NCI-H2107 (cell line): Measurements from ENCODE around the gene DYNLRB2.

Experiments used
- DNase-seq: peaks from one replicate; lab custom pipeline; 2025; lab: John Stamatoyannopoulos, UW

DYNLRB2 gene

DNA sequence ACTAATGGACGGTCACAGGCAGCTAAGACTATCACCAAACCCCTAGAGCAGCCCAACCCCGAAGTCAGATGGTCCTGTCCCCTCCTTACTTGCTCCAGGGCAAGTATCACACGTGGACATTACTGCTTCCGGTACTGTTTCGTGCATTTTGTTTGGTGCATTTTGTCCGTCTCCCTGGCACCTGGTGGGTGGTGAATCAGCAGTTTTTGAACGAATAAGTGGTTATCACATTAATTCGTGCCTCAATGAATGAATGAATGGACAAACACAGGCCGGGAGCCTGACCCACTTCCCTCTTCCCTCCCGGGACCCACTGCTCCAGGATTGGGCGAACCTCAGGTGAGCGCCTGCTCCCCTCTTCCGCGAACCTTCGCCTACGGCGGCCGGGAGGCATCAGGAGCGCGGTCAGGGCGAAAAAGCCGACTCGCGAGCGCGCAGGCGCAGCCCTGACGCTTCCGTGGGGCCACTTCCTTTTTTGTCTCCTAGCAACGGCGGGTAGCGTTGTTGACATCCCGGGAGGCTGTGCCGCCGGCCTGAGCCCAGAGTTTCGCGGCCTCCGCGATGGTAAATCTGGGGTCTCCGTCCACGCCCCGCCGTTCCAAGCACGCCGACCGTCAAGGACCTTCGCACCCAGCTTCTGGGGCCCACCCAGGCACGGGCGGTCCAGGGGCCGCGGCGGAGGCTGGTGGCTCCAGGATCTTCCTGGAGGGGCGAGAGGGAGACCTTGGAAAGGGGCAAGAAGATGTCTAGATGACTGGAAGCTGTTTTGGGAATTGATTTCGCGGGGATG, at the start of gene DYNLRB2:
TSS of gene DYNLRB2 (plus strand) at position 478 of the 790 bp plus-strand sequence. CDS start at position 562, 84 bp downstream.
- peak; percentile 68 for DNase-seq

GRCh38 chr16:80500116-80500859, 40.5 kb upstream of the DYNLRB2 start:
- DNase-seq, result no peak

GRCh38 chr16:80500961-80501525, 39.8 kb upstream of the DYNLRB2 start:
- DNase-seq, result no peak

DNA sequence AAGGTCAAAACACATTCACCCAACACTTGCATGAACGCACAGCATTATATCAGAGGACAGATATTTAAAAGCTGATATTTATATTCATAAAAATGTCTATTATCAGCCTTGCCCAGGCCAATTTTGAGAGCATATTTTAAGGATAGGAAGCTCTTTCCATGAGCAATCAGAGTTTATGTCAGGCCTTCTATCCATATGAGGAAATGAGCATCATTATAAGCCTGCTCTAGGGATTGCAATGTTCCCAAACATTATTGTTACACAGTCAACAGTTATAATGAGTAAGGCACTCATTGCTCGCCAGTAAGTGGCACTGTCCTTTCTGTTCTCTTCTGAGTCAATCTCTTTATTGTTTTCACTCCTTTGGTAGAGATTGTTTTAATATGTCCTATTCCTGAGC, 37.7 kb upstream of the DYNLRB2 start:
- DNase-seq, result no peak

GRCh38 chr16:80507538-80507937, 33.3 kb upstream of the DYNLRB2 start:
- no peak for DNase-seq

DNA sequence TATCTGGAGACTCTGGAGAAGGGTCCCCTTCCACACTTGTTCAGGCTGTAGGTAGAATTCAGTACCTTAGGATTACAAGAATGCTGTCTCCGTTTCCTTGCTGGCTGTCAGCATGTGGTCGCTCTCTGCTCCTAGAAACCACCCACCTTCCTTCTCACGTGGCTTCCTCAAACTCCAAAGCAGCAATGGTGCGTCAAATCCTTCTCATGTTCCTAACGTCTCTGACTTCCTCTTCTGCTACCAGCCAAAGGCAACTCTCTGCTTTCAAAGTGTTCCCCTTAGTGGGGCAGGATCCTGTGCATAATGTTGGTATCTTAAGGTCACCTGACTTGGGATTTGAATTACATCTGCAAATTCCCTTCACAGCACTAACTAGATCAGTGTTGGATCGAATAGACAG, 30.9 kb upstream of the DYNLRB2 start:
- DNase-seq, result no peak

DNA sequence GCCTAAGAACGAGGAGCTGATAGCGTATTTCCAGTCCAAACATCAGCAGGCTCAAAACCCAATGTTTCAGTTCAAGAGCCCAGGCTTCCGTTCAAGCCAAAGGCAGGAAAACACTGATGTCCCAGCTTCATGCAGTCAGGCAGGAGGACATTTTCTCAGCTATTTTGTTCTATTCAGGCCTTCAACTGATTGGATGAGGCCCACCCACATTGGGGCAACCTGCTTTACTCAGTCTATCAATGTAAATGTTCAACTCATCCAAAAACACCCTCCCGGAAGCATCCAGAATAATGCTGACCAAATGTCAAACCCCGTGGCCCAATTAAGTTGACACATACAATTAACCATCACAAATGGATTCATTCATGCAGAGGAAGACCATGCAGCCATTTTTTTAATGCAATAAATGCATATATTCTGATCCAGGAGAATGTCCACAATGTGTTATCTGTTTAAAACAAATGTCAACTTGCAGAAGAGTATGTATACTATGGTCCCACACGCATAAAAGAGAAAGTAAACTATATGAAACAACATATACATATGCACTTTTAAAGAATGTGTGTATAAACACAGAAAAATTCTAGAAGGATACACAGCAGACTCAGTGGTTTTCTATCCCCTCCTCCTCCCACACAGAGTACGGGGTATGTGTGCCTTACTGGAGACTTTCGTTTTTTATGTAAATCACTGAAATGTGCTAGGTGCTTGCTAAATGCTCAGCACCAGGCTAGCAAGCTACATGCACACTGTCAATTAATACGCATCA, 28.8 kb upstream of the DYNLRB2 start:
- no peak for DNase-seq

- DNase-seq, result no peak
These were observed 28.3 kb upstream of the DYNLRB2 start for GRCh38 chr16:80512593-80512853.

- DNase-seq, result no peak
These were observed 25.4 kb upstream of the DYNLRB2 start for GRCh38 chr16:80515374-80515773.

DNA sequence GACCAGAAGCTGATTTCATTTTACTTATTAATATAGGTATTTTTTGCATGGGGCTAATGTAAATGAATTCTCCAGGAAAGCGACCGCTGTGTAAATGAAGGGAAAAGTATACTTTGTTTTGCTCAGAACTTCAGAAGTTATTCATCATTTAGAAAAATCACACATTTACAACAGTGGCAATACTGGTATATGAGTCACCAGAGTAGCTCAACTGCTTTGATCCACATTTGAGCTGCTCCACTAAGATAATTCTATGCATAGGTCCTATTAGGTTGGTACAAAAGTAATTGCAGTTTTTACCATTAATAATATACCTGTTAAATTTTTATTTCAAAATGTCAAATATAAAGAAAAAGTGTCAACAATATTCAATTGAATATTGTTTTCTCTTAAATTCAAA, 22.9 kb upstream of the DYNLRB2 start:
- DNase-seq, result no peak

GRCh38 chr16:80518436-80518835, 22.4 kb upstream of the DYNLRB2 start:
- DNase-seq, result no peak

GRCh38 chr16:80519189-80519588, 21.6 kb upstream of the DYNLRB2 start:
- DNase-seq, result no peak

GRCh38 chr16:80525420-80525819, 15.4 kb upstream of the DYNLRB2 start:
- DNase-seq, result no peak

- DNase-seq, result no peak
These were observed 14.3 kb upstream of the DYNLRB2 start for GRCh38 chr16:80526418-80527061.

DNA sequence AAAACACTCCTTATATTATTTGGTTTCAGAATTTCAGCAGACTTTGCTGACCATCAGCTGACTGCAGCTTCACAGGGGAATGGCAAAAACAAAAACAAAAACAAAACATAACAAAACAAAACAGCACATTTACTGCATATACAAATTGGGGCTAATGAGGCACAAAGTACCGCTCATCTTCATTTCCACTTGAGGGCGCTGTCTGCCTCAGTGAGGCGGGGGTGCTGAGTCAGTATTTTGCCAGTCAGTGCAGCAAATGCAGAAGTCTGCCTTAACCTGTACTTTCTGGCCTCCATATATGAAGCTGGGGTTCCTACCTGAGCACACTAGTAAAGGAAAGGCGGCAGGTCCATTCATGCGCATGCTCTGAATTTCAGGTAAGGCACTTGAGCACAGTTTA, 13.5 kb upstream of the DYNLRB2 start:
- DNase-seq, result no peak

GRCh38 chr16:80530479-80530878, 10.3 kb upstream of the DYNLRB2 start:
- DNase-seq, result no peak

GRCh38 chr16:80536238-80536637, 4.6 kb upstream of the DYNLRB2 start:
- DNase-seq, result no peak

DNA sequence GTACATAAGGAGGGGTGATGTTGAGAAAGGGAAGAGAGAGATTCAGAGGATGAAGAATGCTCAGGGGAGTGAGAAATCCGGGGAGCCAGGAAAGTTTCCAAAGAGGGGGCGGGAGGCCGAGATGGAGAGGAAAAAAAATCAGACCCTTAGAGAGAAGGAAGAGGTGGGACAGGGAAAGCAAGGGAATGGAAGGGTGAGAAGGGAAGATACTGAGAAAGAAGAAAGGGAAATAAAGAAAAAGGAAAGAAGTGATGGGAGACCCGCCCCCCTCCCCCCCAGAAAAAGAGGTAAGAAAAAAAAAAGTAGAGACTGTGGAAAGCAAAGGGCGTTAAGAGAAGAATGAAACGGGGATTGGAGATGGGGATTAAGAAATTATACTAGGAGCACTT, 507 bp downstream of the DYNLRB2 start:
- no peak for DNase-seq

DNA sequence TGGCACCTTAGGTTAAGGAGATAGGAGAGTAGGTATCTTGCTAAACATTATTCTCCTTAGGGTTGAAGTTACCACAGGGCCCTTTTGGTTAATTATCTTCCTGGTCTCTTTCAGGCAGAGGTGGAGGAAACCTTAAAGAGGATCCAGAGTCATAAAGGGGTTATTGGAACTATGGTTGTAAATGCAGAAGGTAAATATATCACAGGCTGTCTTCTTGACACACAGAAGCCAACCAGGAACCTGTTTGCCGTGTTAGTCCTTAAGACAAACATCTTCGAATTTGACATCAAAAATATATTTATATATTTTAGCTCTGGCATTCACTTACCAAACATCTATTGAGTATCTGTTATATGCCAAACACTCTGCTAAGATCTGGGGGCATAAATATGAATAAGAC, 2.4 kb downstream of the DYNLRB2 start:
- no peak for DNase-seq

GRCh38 chr16:80544326-80544725, 3.5 kb downstream of the DYNLRB2 start:
- DNase-seq, result no peak

DNA sequence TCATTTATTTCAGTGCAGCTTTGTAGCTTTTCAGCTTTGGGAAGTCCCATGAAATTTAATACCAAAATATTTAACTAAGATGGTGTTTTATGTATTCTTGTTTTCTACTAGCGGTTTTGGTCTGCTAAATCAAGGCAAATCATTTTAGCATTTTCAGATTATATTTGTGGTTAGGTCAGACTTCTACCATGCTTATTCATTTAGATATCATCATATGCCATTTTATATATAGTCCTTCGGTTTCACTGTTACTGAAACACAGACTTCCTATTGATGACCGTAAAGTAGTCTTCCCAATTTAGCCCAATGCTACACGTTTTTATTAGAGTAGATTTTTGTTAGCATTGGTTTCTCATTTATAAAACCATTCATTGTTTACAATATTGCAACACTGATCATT, 5.5 kb downstream of the DYNLRB2 start:
- no peak for DNase-seq

- DNase-seq, result no peak
These were observed 6.4 kb downstream of the DYNLRB2 start for GRCh38 chr16:80547145-80547544.
